Measurements from ENCODE around the gene ZIM2. TPM values are rescaled to one million over a fixed set of nuclear protein-coding genes. Genes with fewer than 3 reads are reported as not detected.

The ZIM2 gene
- total RNA-seq, 1 experiment from 2014 or later, result not detected

GRCh38 chr19:56725829-56726424 lies 114.6 kb downstream of the ZIM2 start:
- H3K9me2 ChIP-seq (ENCODE audit: insufficient read depth), result no peaks in the 10 kb centered on the region
- H3K4me1 ChIP-seq (replicated peaks; ENCODE audit: insufficient read depth), result no peaks in the 10 kb centered on the region
- no peak overlapping the region for H3K27ac ChIP-seq
- ChIA-PET POLR2A (ENCODE audit: unreplicated experiment) (no interaction called here), CTCF (no interaction called here)
- BruUV-seq (replicated peaks), result no TSS peak
- no peaks in the 10 kb centered on the region for H4K20me1 ChIP-seq (ENCODE audit: insufficient read depth)
- H3K4me3 ChIP-seq, result no peak overlapping the region
- H3K4me2 ChIP-seq, result no peak overlapping the region
- no peaks in the 10 kb centered on the region for H3F3A ChIP-seq (ENCODE audit: insufficient read depth, low read depth)
- TF ChIP-seq CTCF (conservative IDR thresholded peaks at IDR 0.05), result peak; percentile 62
- no peak for TF ChIP-seq EZH2 (IDR thresholded peaks at IDR 0.05; ENCODE audit: low read depth)
- H3K27me3 ChIP-seq (ENCODE audit: insufficient read depth, low read depth), result no peaks in the 10 kb centered on the region
- intact Hi-C loops (cut with micrococcal nuclease; ENCODE audit: unreplicated experiment), result no loop called here
- no peak for DNase-seq
- H3K79me2 ChIP-seq (ENCODE audit: low read depth), result no peaks in the 10 kb centered on the region
- no peaks in the 10 kb centered on the region for H3K36me3 ChIP-seq (ENCODE audit: low read depth)
- peaks cover 4% of the 10 kb centered on the region; the same call in 1 of the 2 replicates for H3K9me3 ChIP-seq (ENCODE audit: insufficient read depth, low read depth)
- no peak overlapping the region for H2AFZ ChIP-seq

Other genes starting within 250 kb of the ZIM2 start
- gene ZNF71, start 245.4 kb downstream of the ZIM2 start, total RNA-seq (2021), result 7.1 and 7.2 TPM in 2 replicates
- gene SMIM17, start 197.6 kb downstream of the ZIM2 start, total RNA-seq (2021), result 0.33 TPM in 1 of 2 replicates, not detected in the other
- gene ZNF835, start 169.0 kb downstream of the ZIM2 start, total RNA-seq (2021), result not detected in 2 replicates
- not detected in 2 replicates for gene PEG3, start within 50 bp of the ZIM2 start, total RNA-seq (2021)

Measured in PC-9 (cell line).